Activated CD4-positive, CD25-positive, alpha-beta regulatory T cell treated with anti-CD3 and anti-CD28 coated beads, Interleukin-2, amount 50 U/mL, for 16 hours (primary cell): ENCODE results near the gene MOB3A.
"Not testable (repeated sequence)": the region's sequence is repeated elsewhere in the genome, so short reads cannot be mapped to it uniquely, and the experiment has no call there.

Experiments
- DNase-seq: peaks from one replicate; pipeline ENCODE4 v3.0.0-alpha.2; 2020; ENCODE audit warnings: low read depth, low spot score

MOB3A gene

GRCh38 chr19:2096034-2096479 lies at the start of gene MOB3A:
MOB3A (minus strand) TSS chr19:2096326; CDS start chr19:2078560, 17,766 bp downstream.
- peak; percentile 77 for DNase-seq

GRCh38 chr19:2145831-2146241 lies 49.7 kb upstream of the MOB3A start:
- DNase-seq = no peak

- DNase-seq = no peak
Measured at GRCh38 chr19:2144190-2144589, 48.1 kb upstream of the MOB3A start.

GRCh38 chr19:2142173-2142829 lies 46.2 kb upstream of the MOB3A start:
- DNase-seq = no peak

GRCh38 chr19:2140138-2140569 lies 44.0 kb upstream of the MOB3A start:
- DNase-seq = no peak

- DNase-seq = no peak
Measured at GRCh38 chr19:2139385-2140137, 43.4 kb upstream of the MOB3A start.

- DNase-seq = no peak
Measured at GRCh38 chr19:2138061-2138728, 42.1 kb upstream of the MOB3A start.

- no peak for DNase-seq
Measured at GRCh38 chr19:2136796-2137195, 40.7 kb upstream of the MOB3A start.

- no peak for DNase-seq
Measured at GRCh38 chr19:2135474-2136402, 39.6 kb upstream of the MOB3A start.

- no peak for DNase-seq
Measured at GRCh38 chr19:2132731-2133490, 36.8 kb upstream of the MOB3A start.

- DNase-seq = no peak
Measured at GRCh38 chr19:2132191-2132590, 36.1 kb upstream of the MOB3A start.

- DNase-seq = not testable (repeated sequence)
Measured at GRCh38 chr19:2131012-2131975, 35.2 kb upstream of the MOB3A start.

GRCh38 chr19:2129892-2130770 lies 34.0 kb upstream of the MOB3A start:
- no peak for DNase-seq

GRCh38 chr19:2129486-2129885 lies 33.4 kb upstream of the MOB3A start:
- no peak for DNase-seq

- no peak for DNase-seq
Measured at GRCh38 chr19:2129022-2129421, 32.9 kb upstream of the MOB3A start.

GRCh38 chr19:2128252-2128651 lies 32.1 kb upstream of the MOB3A start:
- not testable (repeated sequence) for DNase-seq

- no peak for DNase-seq
Measured at GRCh38 chr19:2127758-2128157, 31.6 kb upstream of the MOB3A start.

- no peak for DNase-seq
Measured at GRCh38 chr19:2126879-2127518, 30.9 kb upstream of the MOB3A start.
